Activated CD8-positive, alpha-beta T cell treated with anti-CD3 and anti-CD28 coated beads, Interleukin-2, amount 10 ng/mL, durations not matched to agents 7 days and 5 days (primary cell): ENCODE results near the gene TMEM40. TPM values are rescaled to one million over a fixed set of nuclear protein-coding genes. Genes with fewer than 3 reads are reported as not detected.

Experiments used
- ATAC-seq: fragments of 150-1000 bp; cut with Tn5 transposase; one replicate; pipeline ENCODE4 v1.10.0; 2021; ENCODE audit warnings: moderate library complexity
- CTCF ChIA-PET: fragments of 350-600 bp; sonication (Branson Sonifier 250); formaldehyde crosslinking; loops from one replicate; lab custom pipeline; 2021; ENCODE audit warnings: antibody characterized with exemption; lab: Charles Lee
- POLR2A ChIA-PET: fragments of 350-600 bp; sonication (Branson Sonifier 250); formaldehyde crosslinking; loops from one replicate; lab custom pipeline; 2021; ENCODE audit warnings: antibody characterized with exemption; lab: Charles Lee
- DNase-seq: peaks from one replicate; pipeline ENCODE4 v3.0.0-alpha.2; 2020
- H3K27ac Mint-ChIP-seq: one replicate; pipeline ENCODE4 v1.8.0; 2021; ENCODE audit warnings: mild to moderate bottlenecking, mixed read lengths
- H3K27me3 Mint-ChIP-seq: one replicate; pipeline ENCODE4 v1.8.0; 2021; ENCODE audit warnings: low read depth, mixed read lengths
- H3K36me3 Mint-ChIP-seq: one replicate; pipeline ENCODE4 v1.8.0; 2021; ENCODE audit warnings: low read depth, mixed read lengths
- H3K4me1 Mint-ChIP-seq: one replicate; pipeline ENCODE4 v1.8.0; 2021; ENCODE audit warnings: low read depth, mixed read lengths
- H3K4me3 Mint-ChIP-seq: one replicate; pipeline ENCODE4 v1.8.0; 2021; ENCODE audit warnings: mild to moderate bottlenecking, mixed read lengths
- H3K9me3 Mint-ChIP-seq: one replicate; pipeline ENCODE4 v1.8.0; 2022; ENCODE audit warnings: mixed read lengths; ENCODE audit not compliant: insufficient read depth
- total RNA-seq, 2 experiments: library from RNA; stranded (reverse); gene quantifications; one replicate each; pipeline ENCODE4 v1.2.3, GENCODE V29; 2021

Gene TMEM40
- total RNA-seq, 2 experiments from 2014 or later = not detected

DNA sequence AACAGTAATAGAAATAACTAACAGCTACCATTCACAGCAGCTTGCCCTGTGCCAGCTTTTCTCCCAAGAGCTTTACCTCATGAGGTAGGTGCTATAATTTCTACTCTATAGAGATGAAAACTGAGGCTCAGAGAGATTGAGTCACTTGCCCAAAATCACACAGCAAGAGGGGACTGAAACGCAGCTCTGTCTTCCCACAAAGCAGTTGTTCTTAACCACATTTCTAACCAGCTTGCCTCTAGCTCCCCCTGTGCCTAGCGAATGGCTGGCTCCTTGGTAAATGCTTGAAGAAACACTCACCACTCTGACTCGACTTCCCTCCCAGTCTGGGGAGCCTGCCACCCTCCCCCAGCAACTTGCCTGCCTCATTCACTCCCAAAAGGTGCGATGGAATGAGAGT, 15.6 kb upstream of the TMEM40 start:
- H3K27ac Mint-ChIP-seq = no peak overlapping the region
- ChIA-PET CTCF (interaction anchor here (1.6 to 2.7 kb wide), 3 partner anchors 13 to 67 kb away, joined by 6 to 10 read pairs (median 8); partner anchors contain the start of gene RPL32), POLR2A (no interaction called here)
- peaks cover 9% of the 10 kb centered on the region for H3K4me1 Mint-ChIP-seq
- no peaks in the 10 kb centered on the region for H3K36me3 Mint-ChIP-seq
- DNase-seq (no peak), ATAC-seq (no peak)
- H3K9me3 Mint-ChIP-seq = no peaks in the 10 kb centered on the region
- peaks cover 8% of the 10 kb centered on the region for H3K27me3 Mint-ChIP-seq
- H3K4me3 Mint-ChIP-seq = no peak overlapping the region

DNA sequence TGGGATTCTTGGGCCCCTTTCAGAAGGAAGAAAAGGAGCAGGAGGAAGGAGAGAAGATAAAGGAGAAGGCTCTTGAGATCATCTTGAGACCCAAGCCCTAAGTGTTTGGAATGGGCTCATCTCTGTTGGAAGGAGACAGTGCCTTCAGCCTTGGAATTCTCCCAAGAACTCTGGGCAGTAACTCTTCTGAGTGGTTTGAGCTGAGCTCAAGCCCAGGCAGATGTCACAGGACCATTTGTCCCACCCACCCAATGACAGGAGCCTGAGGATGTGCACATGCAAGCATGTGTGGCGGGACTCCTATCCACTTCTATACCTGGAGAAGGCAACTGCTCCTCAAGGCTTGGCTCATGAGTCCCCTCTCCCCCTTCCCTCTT, 14.6 kb upstream of the TMEM40 start:
- POLR2A ChIA-PET = no interaction called here

DNA sequence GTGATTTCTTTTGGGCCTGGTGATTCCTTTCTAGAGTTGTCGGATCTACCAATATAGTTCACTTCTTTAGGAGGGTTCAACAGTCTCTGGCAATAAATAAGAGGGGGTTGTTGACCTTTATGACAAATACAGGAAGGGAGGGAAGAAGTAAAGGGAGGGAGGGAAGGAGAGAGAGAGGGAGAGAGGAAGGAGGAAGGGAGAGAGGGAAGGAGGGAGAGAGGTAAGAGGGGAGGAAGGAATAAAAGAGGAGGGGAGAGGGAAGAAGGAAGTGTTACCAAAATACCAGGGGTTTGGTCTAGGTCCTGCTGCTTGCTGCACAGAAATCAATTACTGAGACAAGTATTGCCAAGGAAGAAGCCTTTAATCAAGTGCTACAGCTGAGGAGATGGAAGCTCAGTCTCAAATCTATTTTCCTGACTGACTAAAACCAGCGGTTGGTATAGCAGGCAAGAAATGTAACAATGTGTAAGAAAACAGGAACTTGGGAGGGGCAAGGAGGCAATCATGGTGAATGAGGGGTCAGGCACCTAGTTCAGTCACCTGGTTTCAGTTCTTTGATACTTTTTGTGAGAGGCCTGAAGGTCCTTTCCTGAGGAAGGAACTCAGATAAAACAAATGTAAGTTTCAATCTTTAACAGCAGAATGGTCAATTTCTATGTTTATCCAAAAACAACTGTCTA, 14.1 kb upstream of the TMEM40 start:
- DNase-seq (no peak), ATAC-seq (no peak)
- Mint-ChIP-seq H3K27ac (no peak overlapping the region), H3K4me1 (peaks cover 9% of the 10 kb centered on the region), H3K27me3 (peaks cover 8% of the 10 kb centered on the region), H3K4me3 (no peak overlapping the region), H3K36me3 (no peaks in the 10 kb centered on the region), H3K9me3 (no peaks in the 10 kb centered on the region)
- ChIA-PET CTCF (no interaction called here), POLR2A (no interaction called here)

More for the DNA sequence above, 14.6 kb upstream of the TMEM40 start:
- DNase-seq (no peak), ATAC-seq (no peak)
- CTCF ChIA-PET = interaction anchor here (1.6 to 2.7 kb wide), 2 partner anchors 13 to 68 kb away, joined by 6 to 8 read pairs; partner anchors contain the start of gene RPL32
- H3K4me1 Mint-ChIP-seq = peaks cover 9% of the 10 kb centered on the region
- H3K27ac Mint-ChIP-seq = no peak overlapping the region
- no peak overlapping the region for H3K4me3 Mint-ChIP-seq
- H3K9me3 Mint-ChIP-seq = no peaks in the 10 kb centered on the region
- peaks cover 8% of the 10 kb centered on the region for H3K27me3 Mint-ChIP-seq
- no peaks in the 10 kb centered on the region for H3K36me3 Mint-ChIP-seq

DNA sequence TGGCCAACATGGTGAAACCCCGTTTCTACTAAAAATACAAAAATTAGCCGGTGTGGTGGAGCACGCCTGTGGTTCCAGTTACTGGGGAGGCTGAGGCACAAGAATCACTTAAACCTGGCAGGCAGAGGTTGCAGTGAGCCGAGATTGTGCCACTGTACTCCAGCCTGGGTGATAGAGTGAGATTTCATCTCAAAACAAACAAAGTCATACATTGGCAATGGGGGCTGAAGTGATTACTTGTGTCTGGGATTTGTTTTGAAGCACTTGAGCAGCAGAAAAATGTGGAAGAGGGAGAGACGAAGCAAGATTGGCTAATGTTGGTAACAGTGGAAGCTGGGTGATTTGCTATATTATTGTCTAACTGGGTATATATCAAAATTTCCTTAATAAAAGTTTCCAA, 13.4 kb upstream of the TMEM40 start:
- Mint-ChIP-seq H3K9me3 (no peaks in the 10 kb centered on the region), H3K27ac (no peak overlapping the region), H3K27me3 (peaks cover 5% of the 10 kb centered on the region), H3K4me1 (peaks cover 9% of the 10 kb centered on the region), H3K4me3 (no peak overlapping the region), H3K36me3 (no peaks in the 10 kb centered on the region)
- DNase-seq (no peak), ATAC-seq (no peak)
- ChIA-PET CTCF (no interaction called here), POLR2A (interaction anchor here (0.6 kb wide), 1 partner anchor 177 kb away, joined by 3 read pairs; no protein-coding TSS in a partner anchor)

DNA sequence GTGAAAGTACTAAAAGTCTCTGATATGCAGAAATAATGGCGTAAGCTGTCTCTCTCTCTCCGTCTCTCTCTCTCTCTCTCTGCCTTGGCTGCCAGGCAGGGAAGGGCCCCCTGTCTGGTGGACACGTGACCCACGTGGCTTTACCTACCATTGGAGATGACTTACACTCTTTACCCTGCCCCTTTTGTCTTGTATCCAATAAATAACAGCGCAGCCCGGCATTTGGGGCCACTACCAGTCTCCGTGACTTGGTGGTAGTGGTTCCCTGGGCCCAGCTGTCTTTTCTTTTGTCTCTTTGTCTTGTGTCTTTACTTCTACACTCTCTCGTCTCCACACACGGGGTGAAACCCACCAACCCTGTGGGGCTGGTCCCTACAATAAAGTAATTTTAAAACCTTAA, 12.2 kb upstream of the TMEM40 start:
- POLR2A ChIA-PET = no interaction called here
- DNase-seq = no peak
- H3K4me3 Mint-ChIP-seq = no peak overlapping the region
- CTCF ChIA-PET = no interaction called here
- no peaks in the 10 kb centered on the region for H3K36me3 Mint-ChIP-seq
- no peaks in the 10 kb centered on the region for H3K27me3 Mint-ChIP-seq
- no peak overlapping the region for H3K27ac Mint-ChIP-seq
- H3K4me1 Mint-ChIP-seq = peaks cover 9% of the 10 kb centered on the region
- ATAC-seq = no peak
- no peaks in the 10 kb centered on the region for H3K9me3 Mint-ChIP-seq

DNA sequence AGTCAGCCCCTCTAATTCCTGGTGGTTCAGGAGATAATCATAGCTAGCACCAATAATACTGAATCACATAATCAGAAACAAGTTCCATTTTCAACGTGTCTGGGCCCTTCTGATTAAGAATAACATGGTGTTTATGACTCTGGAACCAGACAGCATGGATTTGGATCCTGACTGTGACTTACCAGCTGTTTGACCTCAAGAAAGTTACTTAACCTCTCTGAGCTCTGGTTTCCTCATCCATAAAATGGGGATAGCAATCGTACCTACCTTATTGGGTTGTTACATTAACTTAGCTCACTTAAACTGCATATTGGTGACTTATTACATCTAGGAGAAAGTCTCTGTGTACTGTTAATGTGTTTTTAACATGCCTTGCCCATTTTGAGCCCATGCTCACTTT, 10.7 kb upstream of the TMEM40 start:
- Mint-ChIP-seq H3K4me1 (peaks cover 9% of the 10 kb centered on the region), H3K9me3 (no peaks in the 10 kb centered on the region), H3K4me3 (no peak overlapping the region), H3K27ac (no peak overlapping the region), H3K27me3 (no peaks in the 10 kb centered on the region), H3K36me3 (no peaks in the 10 kb centered on the region)
- ChIA-PET CTCF (interaction anchor here (1.0 kb wide), 1 partner anchor 40 kb away, joined by 4 read pairs; no protein-coding TSS in a partner anchor), POLR2A (no interaction called here)
- no peak for DNase-seq
- no peak for ATAC-seq

DNA sequence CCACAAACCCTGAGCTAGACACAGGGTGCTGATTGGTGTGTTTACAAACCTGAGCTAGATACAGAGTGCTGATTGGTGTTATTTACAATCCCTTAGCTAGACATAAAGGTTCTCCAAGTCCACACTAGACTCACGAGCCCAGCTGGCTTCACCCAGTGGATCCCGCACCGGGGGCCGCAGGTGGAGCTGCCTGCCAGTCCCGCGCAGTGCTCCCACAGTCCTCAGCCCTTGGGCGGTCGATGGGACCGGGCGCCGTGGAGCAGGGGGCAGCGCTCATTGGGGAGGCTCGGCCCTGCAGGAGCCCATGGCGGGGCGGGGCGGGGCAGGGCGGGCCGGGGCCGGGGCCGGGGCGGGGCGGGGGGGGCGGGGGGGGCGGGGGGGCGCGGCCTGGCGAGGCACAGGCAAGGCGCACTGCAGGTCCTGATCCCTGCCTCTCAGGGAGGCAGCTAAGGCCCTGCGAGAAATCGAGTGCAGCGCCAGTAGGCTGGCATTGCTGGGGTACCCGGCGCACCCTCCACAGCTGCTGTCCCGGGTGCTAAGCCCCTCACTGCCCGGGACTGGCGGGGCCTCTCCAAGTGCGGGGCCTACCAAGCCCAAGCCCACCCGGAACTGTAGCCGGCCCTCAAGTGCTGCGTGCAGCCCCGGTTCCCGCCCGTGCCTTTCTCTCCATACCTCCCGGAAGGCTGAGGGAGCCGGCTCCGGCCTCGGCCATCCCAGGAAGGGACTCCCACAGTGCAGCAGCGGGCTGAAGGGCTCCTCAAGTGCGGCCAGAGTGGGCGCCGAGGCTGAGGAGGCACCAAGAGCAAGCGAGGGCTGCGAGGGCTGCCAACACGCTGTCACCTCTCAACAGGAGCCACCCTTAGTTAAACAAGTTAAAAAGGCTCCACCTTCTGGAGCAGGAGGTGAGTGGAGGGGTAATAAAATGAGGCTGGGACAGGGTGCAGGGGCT, 9.8 kb upstream of the TMEM40 start:
- ChIA-PET POLR2A (no interaction called here), CTCF (interaction anchor here (2.1 kb wide), 1 partner anchor 41 kb away, joined by 5 read pairs; no protein-coding TSS in a partner anchor)
- DNase-seq = no peak

DNA sequence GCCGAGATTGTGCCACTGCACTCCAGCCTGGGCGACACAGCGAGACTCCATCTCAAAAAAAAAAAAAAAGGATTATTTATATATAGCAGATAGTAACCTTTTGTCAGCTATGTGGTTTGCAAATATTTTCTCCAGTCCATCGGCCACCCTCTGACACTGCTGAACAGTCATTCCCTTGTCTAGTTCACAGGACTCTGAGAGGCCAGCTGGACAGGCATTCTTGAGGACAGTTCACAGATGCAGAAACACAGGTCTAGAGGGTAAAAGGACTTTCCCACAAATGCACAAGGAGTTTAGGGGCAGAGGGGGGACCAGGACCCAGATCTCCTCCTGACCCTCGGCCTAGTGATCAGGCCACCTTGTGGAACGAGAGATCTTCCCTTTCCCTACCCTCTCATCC, 7.5 kb upstream of the TMEM40 start:
- no peaks in the 10 kb centered on the region for H3K27me3 Mint-ChIP-seq
- ChIA-PET POLR2A (no interaction called here), CTCF (interaction anchor here (1.3 to 2.1 kb wide), 2 partner anchors 44 to 75 kb away, joined by 3 to 5 read pairs; partner anchors contain the start of gene RPL32)
- H3K9me3 Mint-ChIP-seq = no peaks in the 10 kb centered on the region
- H3K36me3 Mint-ChIP-seq = no peaks in the 10 kb centered on the region
- DNase-seq (no peak), ATAC-seq (no peak)
- H3K4me1 Mint-ChIP-seq = peaks cover 2% of the 10 kb centered on the region
- no peak overlapping the region for H3K27ac Mint-ChIP-seq
- no peak overlapping the region for H3K4me3 Mint-ChIP-seq

More for the DNA sequence above, 9.8 kb upstream of the TMEM40 start:
- Mint-ChIP-seq H3K27me3 (no peaks in the 10 kb centered on the region), H3K4me1 (peaks cover 9% of the 10 kb centered on the region), H3K4me3 (no peak overlapping the region), H3K36me3 (no peaks in the 10 kb centered on the region), H3K27ac (no peak overlapping the region), H3K9me3 (no peaks in the 10 kb centered on the region)
- ATAC-seq = no peak

DNA sequence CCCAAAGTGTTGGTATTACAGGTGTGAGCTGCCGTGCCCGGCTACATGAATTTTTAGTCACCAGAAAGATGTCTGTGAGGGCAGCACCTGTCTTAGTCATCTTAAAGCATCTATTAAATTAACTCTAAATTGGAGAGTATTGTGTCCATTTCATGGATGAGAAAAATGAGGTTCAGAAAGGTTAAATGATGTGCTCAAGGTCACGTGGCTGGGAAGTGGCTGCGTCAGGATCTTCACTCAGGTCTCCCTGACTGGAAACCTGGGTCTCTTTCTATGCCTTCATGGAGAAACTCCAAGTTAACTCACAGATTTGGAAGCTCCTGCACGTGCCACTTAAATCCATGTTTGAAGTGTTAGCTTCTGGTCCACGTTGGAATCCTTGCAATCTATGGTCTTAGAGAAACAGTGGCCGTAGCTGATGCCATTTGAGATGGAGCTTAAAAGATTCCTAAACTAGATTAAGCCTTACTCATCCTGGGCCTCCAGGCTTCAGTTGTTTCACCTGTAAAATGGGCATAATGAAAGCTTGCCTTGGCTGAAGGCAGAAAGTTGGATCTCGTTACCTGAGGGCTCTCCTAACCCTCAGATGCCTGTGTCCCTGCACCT, 5.2 kb upstream of the TMEM40 start:
- no peak overlapping the region for H3K27ac Mint-ChIP-seq
- ChIA-PET CTCF (no interaction called here), POLR2A (no interaction called here)
- peaks cover 2% of the 10 kb centered on the region for H3K4me1 Mint-ChIP-seq
- H3K4me3 Mint-ChIP-seq = no peak overlapping the region
- H3K27me3 Mint-ChIP-seq = no peaks in the 10 kb centered on the region
- H3K36me3 Mint-ChIP-seq = no peaks in the 10 kb centered on the region
- DNase-seq = no peak
- no peaks in the 10 kb centered on the region for H3K9me3 Mint-ChIP-seq
- no peak for ATAC-seq

DNA sequence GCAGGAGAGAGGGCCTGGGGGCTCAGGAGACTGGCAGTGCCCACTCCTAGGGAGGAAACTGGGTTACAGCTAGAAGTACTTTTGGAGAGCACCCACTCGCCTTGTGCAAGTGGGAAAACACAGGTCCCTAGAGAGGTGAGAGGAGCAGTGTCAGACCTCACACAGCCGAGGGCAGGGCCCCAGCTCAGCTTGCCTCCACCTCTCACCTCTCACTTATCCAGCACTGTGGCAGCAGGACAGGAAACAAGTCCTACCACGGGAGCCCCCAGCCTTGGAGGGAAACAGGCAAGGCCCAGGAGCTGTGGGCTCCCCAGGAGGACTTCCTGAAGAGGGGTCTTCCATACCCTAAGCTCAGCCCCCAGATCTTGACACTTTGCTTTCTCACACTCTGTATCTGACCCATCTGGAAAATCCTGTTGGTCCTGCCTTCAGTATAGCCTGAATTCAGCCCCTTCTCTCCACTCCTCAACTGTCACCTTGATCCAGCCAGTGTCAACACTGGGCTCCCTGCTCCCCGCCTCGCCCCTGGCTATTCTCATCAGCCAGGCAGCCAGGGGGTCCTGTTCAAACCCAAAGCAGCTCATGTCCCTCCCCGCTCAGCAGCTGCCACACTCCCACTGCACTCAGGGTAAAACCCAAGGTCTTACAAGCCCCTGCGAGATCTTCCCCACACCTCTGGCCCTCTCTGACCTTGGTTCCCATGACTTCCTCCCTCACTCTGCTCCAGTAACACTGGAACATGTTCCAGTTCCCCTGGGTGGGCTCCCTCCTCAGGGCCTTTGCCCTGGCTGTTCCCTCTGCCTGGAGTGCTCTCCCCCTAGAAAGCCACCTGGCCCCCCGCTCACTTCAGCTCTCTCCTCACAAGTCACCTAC, 870 bp upstream of the TMEM40 start:
- Mint-ChIP-seq H3K4me1 (peaks cover 2% of the 10 kb centered on the region), H3K27me3 (peaks cover 4% of the 10 kb centered on the region), H3K36me3 (no peaks in the 10 kb centered on the region), H3K27ac (no peak overlapping the region), H3K9me3 (no peaks in the 10 kb centered on the region), H3K4me3 (no peak overlapping the region)
- no peak for DNase-seq
- POLR2A ChIA-PET = interaction anchor here (0.6 kb wide), 1 partner anchor 177 kb away, joined by 3 read pairs; no protein-coding TSS in a partner anchor
- ATAC-seq = no peak
- CTCF ChIA-PET = interaction anchor here (1.1 to 1.3 kb wide), 2 partner anchors 50 to 53 kb away, joined by 3 to 5 read pairs; no protein-coding TSS in a partner anchor
